ENCODE results near the gene MCL1.

GRCh38 chr1:150525348-150525747 is 54.1 kb downstream of the MCL1 start:
- TF ChIP-seq CTCF (IDR thresholded peaks at IDR 0.05; ENCODE audit: insufficient read depth, low read length, poor library complexity, severe bottlenecking) = no peak
- TF ChIP-seq EZH2phosphoT487 (conservative IDR thresholded peaks at IDR 0.05; ENCODE audit: low read length) = no peak

All from SU-DHL-6 (cell line).